ENCODE results near the gene NCKAP1.

Gene NCKAP1

GRCh38 chr2:182921234-182921633 is 117.0 kb downstream of the NCKAP1 start:
- H3K4me3 ChIP-seq (ENCODE audit: low read depth, low read length): no peak overlapping the region
- DNase-seq (ENCODE audit: low read depth): no peak
- no peak for TF ChIP-seq CTCF (IDR thresholded peaks at IDR 0.05; ENCODE audit: low read depth, low read length)
- no peak for TF ChIP-seq MAX (IDR thresholded peaks at IDR 0.05; ENCODE audit: low read depth, low read length)
- no peak for TF ChIP-seq POLR2A (IDR thresholded peaks at IDR 0.05; ENCODE audit: extremely low read depth, insufficient read length)
- no peak for TF ChIP-seq MYC (IDR thresholded peaks at IDR 0.05; ENCODE audit: low read depth, low read length)

GRCh38 chr2:182920631-182921056 is 117.6 kb downstream of the NCKAP1 start:
- H3K4me3 ChIP-seq (ENCODE audit: low read depth, low read length): no peak overlapping the region
- DNase-seq (ENCODE audit: low read depth): no peak
- TF ChIP-seq POLR2A (IDR thresholded peaks at IDR 0.05; ENCODE audit: extremely low read depth, insufficient read length): no peak
- TF ChIP-seq MYC (IDR thresholded peaks at IDR 0.05; ENCODE audit: low read depth, low read length): no peak
- no peak for TF ChIP-seq MAX (IDR thresholded peaks at IDR 0.05; ENCODE audit: low read depth, low read length)
- TF ChIP-seq CTCF (IDR thresholded peaks at IDR 0.05; ENCODE audit: low read depth, low read length): no peak

DNA sequence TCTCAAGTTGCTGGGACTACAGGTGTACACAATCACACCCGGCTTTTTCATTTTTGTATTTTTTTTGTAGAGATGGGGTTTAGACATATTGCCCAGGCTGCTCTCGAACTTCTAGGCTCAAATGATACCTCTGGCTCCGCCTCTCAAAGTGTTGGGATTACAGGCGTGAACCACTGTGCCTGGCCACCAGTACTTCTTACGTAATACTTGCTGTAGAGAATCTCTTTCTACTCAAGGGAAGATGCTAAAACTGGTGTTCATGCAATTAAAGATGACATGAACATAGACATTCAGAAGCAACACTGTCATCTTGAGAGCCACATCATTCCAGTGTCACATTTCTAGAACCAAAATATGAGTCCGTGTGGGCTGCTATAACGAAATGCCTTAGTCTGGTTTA is 118.2 kb downstream of the NCKAP1 start:
- DNase-seq (ENCODE audit: low read depth): no peak
- H3K4me3 ChIP-seq (ENCODE audit: low read depth, low read length): no peak overlapping the region
- TF ChIP-seq POLR2A (IDR thresholded peaks at IDR 0.05; ENCODE audit: extremely low read depth, insufficient read length): no peak
- TF ChIP-seq MAX (IDR thresholded peaks at IDR 0.05; ENCODE audit: low read depth, low read length): no peak
- TF ChIP-seq CTCF (IDR thresholded peaks at IDR 0.05; ENCODE audit: low read depth, low read length): no peak
- TF ChIP-seq MYC (IDR thresholded peaks at IDR 0.05; ENCODE audit: low read depth, low read length): no peak

- no peak overlapping the region for H3K4me3 ChIP-seq (ENCODE audit: low read depth, low read length)
- no peak for DNase-seq (ENCODE audit: low read depth)
- TF ChIP-seq MAX (IDR thresholded peaks at IDR 0.05; ENCODE audit: low read depth, low read length) (no peak), POLR2A (IDR thresholded peaks at IDR 0.05; ENCODE audit: extremely low read depth, insufficient read length) (no peak), MYC (IDR thresholded peaks at IDR 0.05; ENCODE audit: low read depth, low read length) (no peak), CTCF (IDR thresholded peaks at IDR 0.05; ENCODE audit: low read depth, low read length) (no peak)
Observed at GRCh38 chr2:182918961-182919652, 119.2 kb downstream of the NCKAP1 start.

- no peak overlapping the region for H3K4me3 ChIP-seq (ENCODE audit: low read depth, low read length)
- TF ChIP-seq POLR2A (IDR thresholded peaks at IDR 0.05; ENCODE audit: extremely low read depth, insufficient read length): no peak
- no peak for TF ChIP-seq MAX (IDR thresholded peaks at IDR 0.05; ENCODE audit: low read depth, low read length)
- no peak for TF ChIP-seq MYC (IDR thresholded peaks at IDR 0.05; ENCODE audit: low read depth, low read length)
- no peak for TF ChIP-seq CTCF (IDR thresholded peaks at IDR 0.05; ENCODE audit: low read depth, low read length)
- DNase-seq (ENCODE audit: low read depth): no peak
Observed at GRCh38 chr2:182917924-182918323, 120.3 kb downstream of the NCKAP1 start.
